ENCODE measurements around the gene PSG11. TPM values are rescaled to one million over a fixed set of nuclear protein-coding genes. Genes with fewer than 3 reads are reported as not detected.
"Not testable (repeated sequence)": the region's sequence is repeated elsewhere in the genome, so short reads cannot be mapped to it uniquely, and the experiment has no call there.

PSG11 gene
- total RNA-seq, 1 donor from 2014 or later = not detected

DNA sequence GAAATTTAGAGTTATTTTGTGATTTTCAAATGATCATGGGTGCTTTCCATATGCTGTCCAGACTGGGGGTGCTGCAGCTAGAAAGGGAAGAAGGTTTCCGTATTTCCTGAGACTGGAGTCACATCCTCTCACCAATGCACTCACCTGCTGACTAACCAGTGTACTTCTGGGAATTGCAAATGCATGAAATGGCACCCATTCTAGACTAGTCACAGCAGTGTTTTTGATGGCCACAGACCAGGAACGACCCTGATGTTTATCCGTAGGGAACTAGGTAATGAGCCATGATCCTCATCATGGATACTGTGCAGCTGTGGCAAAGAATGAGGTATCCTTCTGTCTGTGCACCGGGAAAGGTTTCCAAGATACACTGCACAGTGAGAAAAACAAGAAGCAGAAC, 37.1 kb downstream of the PSG11 start:
- not testable (repeated sequence) for DNase-seq (ENCODE audit: low spot score)

- not testable (repeated sequence) for DNase-seq (ENCODE audit: low spot score)
These were observed 38.1 kb downstream of the PSG11 start for GRCh38 chr19:42988206-42988605.

DNA sequence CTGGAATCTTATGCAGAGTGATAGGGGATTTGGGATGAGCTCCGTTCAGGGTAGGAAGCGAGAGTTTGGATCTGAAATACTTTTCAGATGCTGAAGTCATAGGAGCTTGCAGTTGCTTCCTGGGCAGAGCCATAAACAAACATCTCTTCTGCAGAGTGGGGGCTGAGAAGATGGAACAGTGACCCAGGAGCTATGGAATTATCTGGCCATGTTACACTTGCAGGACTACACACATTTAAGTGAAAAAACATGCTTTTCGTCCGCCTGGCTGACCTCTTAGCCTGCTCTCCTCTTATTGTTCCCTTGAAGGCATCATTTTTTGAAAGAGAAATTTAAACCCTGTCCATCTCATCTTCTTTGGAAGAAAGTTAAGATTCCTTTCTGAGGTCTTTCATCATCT, 40.7 kb downstream of the PSG11 start:
- no peak for DNase-seq (ENCODE audit: low spot score)

DNA sequence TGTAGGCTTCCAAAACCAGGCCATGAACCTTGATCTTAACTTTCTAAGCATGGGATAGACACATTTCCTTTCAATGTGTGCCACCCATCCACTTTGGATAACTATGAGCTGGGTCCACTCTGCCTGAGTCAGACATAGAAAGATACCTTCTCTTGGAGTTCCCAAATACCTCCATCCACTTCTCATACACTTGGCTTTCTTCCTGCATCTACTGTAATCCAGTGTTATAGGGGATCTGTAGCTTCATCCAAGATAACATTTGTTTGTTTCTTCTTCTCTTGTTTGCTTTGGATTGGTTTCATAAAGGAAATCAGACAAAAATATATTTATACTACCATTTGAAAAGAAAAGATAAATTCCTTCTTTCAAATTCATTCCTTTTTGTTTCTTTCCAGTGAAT, 44.2 kb downstream of the PSG11 start:
- DNase-seq (ENCODE audit: low spot score) = not testable (repeated sequence)

DNA sequence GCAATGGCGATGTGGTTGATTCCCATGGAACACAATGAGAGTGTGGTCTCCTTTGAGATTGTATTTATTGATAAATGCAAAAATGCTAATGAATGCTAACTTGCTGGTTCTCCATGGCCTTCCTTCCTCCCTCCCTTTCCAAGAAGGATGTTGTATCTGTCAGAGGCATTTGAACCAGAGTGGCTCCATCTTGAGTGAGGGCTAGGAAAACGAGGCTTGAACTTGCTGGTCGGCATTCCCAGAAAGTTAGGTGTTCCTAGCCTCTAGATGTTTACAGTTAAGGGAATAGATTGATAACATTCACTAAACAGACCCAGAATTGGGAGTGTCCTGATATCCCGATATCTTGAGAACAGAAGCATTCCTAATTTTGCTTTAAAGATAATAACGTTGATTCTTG, 54.8 kb downstream of the PSG11 start:
- DNase-seq (ENCODE audit: low spot score) = not testable (repeated sequence)

- no peak for DNase-seq (ENCODE audit: low spot score)
These were observed 61.1 kb downstream of the PSG11 start for GRCh38 chr19:42965176-42965575.

GRCh38 chr19:42961119-42961518, 65.2 kb downstream of the PSG11 start:
- no peak for DNase-seq (ENCODE audit: low spot score)

Other genes starting within 250 kb of the PSG11 start
- gene PSG1, start 146.8 kb downstream of the PSG11 start, total RNA-seq = not detected
- gene PSG6, start 108.6 kb downstream of the PSG11 start, total RNA-seq = not detected
- gene PSG7, start 89.3 kb downstream of the PSG11 start, total RNA-seq = not detected
- gene PSG2, start 56.2 kb upstream of the PSG11 start, total RNA-seq = not detected
- gene PSG5, start 160.1 kb upstream of the PSG11 start, total RNA-seq = not detected
- gene PSG4, start 179.2 kb upstream of the PSG11 start, total RNA-seq = 1.5 TPM
- not detected for gene PSG9, start 243.1 kb upstream of the PSG11 start, total RNA-seq